ENCODE measurements around the gene UBE2O. TPM values are rescaled to one million over a fixed set of nuclear protein-coding genes. Genes with fewer than 3 reads are reported as not detected.

The UBE2O gene
- total and polyA plus RNA-seq, 2 donors (not counting 3 experiments of a cell fraction or from before 2014, with no cell fraction given) = 13.9 to 34.1 TPM

DNA sequence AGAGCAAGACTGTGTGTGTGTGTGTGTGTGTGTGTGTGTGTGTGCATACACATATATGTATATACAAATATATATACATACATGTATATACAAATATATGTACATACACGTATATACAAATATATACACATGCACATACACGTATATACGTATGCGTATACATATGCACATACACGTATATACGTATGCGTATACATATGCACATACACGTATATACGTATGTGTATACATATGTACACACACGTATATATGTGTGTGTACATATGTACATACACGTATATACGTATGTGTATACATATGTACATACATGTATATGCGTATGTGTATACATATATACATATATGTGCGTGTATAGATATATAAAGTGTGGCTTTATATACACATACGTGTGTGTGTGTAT, 37.2 kb downstream of the UBE2O start:
- ChIA-PET CTCF (interaction anchor here (1.7 to 9.1 kb wide), 3 partner anchors 11 to 40 kb away, joined by 8 to 319 read pairs (median 10); partner anchors contain the start of gene UBE2O), POLR2A (no interaction called here)
- Histone ChIP-seq H3K9ac (replicated peaks; ENCODE audit: extremely low read depth, insufficient read depth, low read length) (no peak overlapping the region), H3K79me2 (ENCODE audit: control insufficient read depth, insufficient read depth, low read length) (peaks cover 13% of the 10 kb centered on the region), H3K9me3 (replicated peaks; ENCODE audit: control insufficient read depth, insufficient read depth, low read length) (no peaks in the 10 kb centered on the region), H3K4me2 (ENCODE audit: insufficient read depth, low read length) (no peak overlapping the region), H3K27ac (ENCODE audit: insufficient read depth, low read depth, low read length) (no peak overlapping the region), H4K20me1 (replicated peaks; ENCODE audit: control insufficient read depth, extremely low read depth, insufficient read depth, low read length) (no peaks in the 10 kb centered on the region), H3K36me3 (ENCODE audit: control insufficient read depth in 2 of 2, extremely low read depth in 1 of 2, insufficient read depth in 2 of 2, low read length in 2 of 2) (peaks cover 0 to 3% of the 10 kb centered on the region in 2 experiments), H3K9me1 (replicated peaks; ENCODE audit: control insufficient read depth, extremely low read depth, insufficient read depth, low read length) (no peaks in the 10 kb centered on the region), H3K4me1 (ENCODE audit: control insufficient read depth, extremely low read depth, insufficient read depth, low read length) (no peaks in the 10 kb centered on the region), H3K27me3 (ENCODE audit: control insufficient read depth in 2 of 2, insufficient read depth in 2 of 2, low read length in 2 of 2) (no peaks in the 10 kb centered on the region), H2AFZ (ENCODE audit: low read depth, low read length) (no peak overlapping the region), H3K4me3 (replicated peaks in 1 of 3; ENCODE audit: insufficient read depth in 1 of 3, low read depth in 1 of 3, low read length in 3 of 3) (no peak overlapping the region)
- intact Hi-C loops (cut with micrococcal nuclease) = no loop called here
- no peak for DNase-seq (ENCODE audit: low read depth, low spot score)
- no peak for FAIRE-seq
- TF ChIP-seq MYC (IDR thresholded peaks at IDR 0.05; ENCODE audit: low read depth, low read length) = no peak
- TF ChIP-seq POLR2A (IDR thresholded peaks at IDR 0.05; ENCODE audit: low read depth, low read length) = no peak
- no peak for TF ChIP-seq POLR2AphosphoS5 (IDR thresholded peaks at IDR 0.05; ENCODE audit: insufficient read depth, low read depth, low read length)
- TF ChIP-seq GATA2 (IDR thresholded peaks at IDR 0.05; ENCODE audit: insufficient read depth, insufficient read length, low read depth, low read length) = no peak
- no peak for TF ChIP-seq FOS (IDR thresholded peaks at IDR 0.05; ENCODE audit: borderline replicate concordance, insufficient read depth, low read length)
- TF ChIP-seq EZH2 (IDR thresholded peaks at IDR 0.05; ENCODE audit: borderline replicate concordance, low read depth, low read length, severe bottlenecking) = no peak
- TF ChIP-seq MAX (IDR thresholded peaks at IDR 0.05; ENCODE audit: insufficient read depth, insufficient read length) = no peak
- BruUV-seq (replicated peaks) = no TSS peak
- dilution Hi-C loops (cut with MboI; ENCODE audit: extremely low pct_ligation_motif_present, low sequenced_read_pairs) = no loop called here
